Measurements from ENCODE around the gene CLIP1. TPM values are rescaled to one million over a fixed set of nuclear protein-coding genes. Genes with fewer than 3 reads are reported as not detected.
A peak's percentile ranks its signal among the peaks of the same experiment; 100 is the strongest.

Gene CLIP1
- total and polyA plus RNA-seq, 2 of the 8 experiments (the other 6 are each of a cell fraction or from before 2014, with no cell fraction given), result 19.0 to 27.6 TPM

GRCh38 chr12:122368361-122369073 is 54.0 kb downstream of the CLIP1 start:
- Histone ChIP-seq H2BK5ac (ENCODE audit: low read depth, low read length) (no peak overlapping the region), H3K14ac (ENCODE audit: insufficient read length) (no peak overlapping the region), H3K4me3 (ENCODE audit: extremely low read depth in 1 of 4, insufficient read depth in 2 of 4, low read depth in 3 of 4, low read length in 4 of 4) (no peak overlapping the region), H4K8ac (ENCODE audit: extremely low read depth, insufficient read depth, low read length) (no peak overlapping the region), H3K36me3 (ENCODE audit: control insufficient read depth in 2 of 4, insufficient read depth in 4 of 4, low read length in 3 of 4) (no peaks in the 10 kb centered on the region), H2BK20ac (ENCODE audit: low read length) (no peak overlapping the region), H3K27me3 (replicated peaks in 1 of 4; ENCODE audit: control insufficient read depth in 3 of 4, extremely low read depth in 1 of 4, insufficient read depth in 3 of 4, low read length in 3 of 4) (no peaks in the 10 kb centered on the region), H2AFZ (ENCODE audit: low read length) (no peak overlapping the region), H3K9ac (replicated peaks in 1 of 4; ENCODE audit: extremely low read depth in 1 of 4, low read depth in 3 of 4, low read length in 3 of 4) (no peak overlapping the region), H2BK15ac (ENCODE audit: low read length) (no peak overlapping the region), H3K4me1 (replicated peaks in 1 of 4; ENCODE audit: control insufficient read depth in 3 of 4, insufficient read depth in 4 of 4, low read length in 3 of 4) (no peaks in the 10 kb centered on the region; a peak in 1 of 7 replicates), H3K4me2 (ENCODE audit: insufficient read depth in 1 of 2, low read depth in 2 of 2, low read length in 2 of 2) (no peak overlapping the region), H3K9me3 (ENCODE audit: insufficient read depth in 2 of 2, low read depth in 1 of 2, low read length in 1 of 2) (no peaks in the 10 kb centered on the region), H3K23ac (ENCODE audit: insufficient read length) (no peak overlapping the region), H3K18ac (ENCODE audit: extremely low read depth, low read length) (no peak overlapping the region), H3K27ac (ENCODE audit: low read depth, low read length) (no peak overlapping the region), H2BK120ac (replicated peaks; ENCODE audit: low read depth, low read length) (no peak overlapping the region), H3K23me2 (ENCODE audit: low read depth, low read length) (no peaks in the 10 kb centered on the region), H4K5ac (ENCODE audit: insufficient read length, low read depth, low read length) (no peak overlapping the region), H4K20me1 (replicated peaks in 1 of 2; ENCODE audit: control insufficient read depth in 1 of 2, insufficient read depth in 2 of 2, low read length in 2 of 2) (no peaks in the 10 kb centered on the region), H3K79me1 (ENCODE audit: low read depth, low read length) (no peaks in the 10 kb centered on the region), H2AK5ac (ENCODE audit: low read depth, low read length) (no peak overlapping the region), H3K56ac (replicated peaks; ENCODE audit: insufficient read length, low read depth, low read length) (peak overlapping the region; percentile 73), H3K4ac (replicated peaks; ENCODE audit: insufficient read length, low read depth, low read length) (no peak overlapping the region), H3K79me2 (ENCODE audit: control insufficient read depth in 1 of 2, insufficient read depth in 2 of 2, low read length in 2 of 2) (no peaks in the 10 kb centered on the region), H4K91ac (replicated peaks; ENCODE audit: insufficient read length, low read length) (no peak overlapping the region), H2BK12ac (ENCODE audit: low read depth, low read length) (no peak overlapping the region)
- CTCF ChIA-PET (ENCODE audit: partially characterized antibody), result interaction anchor here (0.6 to 1.4 kb wide), 5 partner anchors 10 to 103 kb away, joined by 3 to 9 read pairs (median 4); no protein-coding TSS in a partner anchor
- FAIRE-seq, result no peak
- 79% methylated on average over 7 of the region's 10 CpGs; no CpG with 5 or more reads in 1 of the 2 experiments for WGBS, 2 experiments (ENCODE audit: extremely low coverage in 1 of 2, insufficient coverage in 1 of 2, insufficient read length in 1 of 2, insufficient replicate concordance in 2 of 2, low coverage in 1 of 2, low lambda C conversion rate in 2 of 2, missing lambda C conversion rate in 1 of 2)
- POLR2A ChIA-PET (ENCODE audit: partially characterized antibody), result interaction anchor here (0.6 kb wide), 2 partner anchors 125 to 994 kb away, joined by 3 to 7 read pairs; no protein-coding TSS in a partner anchor
- DNase-seq (ENCODE audit: low read depth in 1 of 2, low spot score in 2 of 2), result no peak
- TF ChIP-seq KDM4A (IDR thresholded peaks at IDR 0.05; ENCODE audit: low read depth, low read length, severe bottlenecking) (no peak), CEBPB (IDR thresholded peaks at IDR 0.05; ENCODE audit: low read depth, low read length) (no peak), MAFK (IDR thresholded peaks at IDR 0.05; ENCODE audit: low read depth, low read length) (no peak), POLR2AphosphoS5 (IDR thresholded peaks at IDR 0.05; ENCODE audit: low read depth, low read length) (no peak), EGR1 (IDR thresholded peaks at IDR 0.05; ENCODE audit: borderline replicate concordance, low read depth, low read length) (no peak), CHD2 (IDR thresholded peaks at IDR 0.05; ENCODE audit: low read length) (no peak), TAF1 (IDR thresholded peaks at IDR 0.05; ENCODE audit: low read depth, low read length) (no peak), E2F6 (IDR thresholded peaks at IDR 0.05) (no peak), RXRA (IDR thresholded peaks at IDR 0.05; ENCODE audit: insufficient read depth, low read depth, low read length) (no peak), NANOG (IDR thresholded peaks at IDR 0.05; ENCODE audit: insufficient read depth, low read depth, low read length, poor library complexity, severe bottlenecking) (no peak)

Data from H1 (cell line).